HG03045 (cell line): ENCODE measurements around the gene FSHR.

Experiments
- ATAC-seq: cut with Tn5 transposase; IDR thresholded peaks from one replicate; pipeline ENCODE4 v1.9.1; 2021; ENCODE audit warnings: mild to moderate bottlenecking, moderate library complexity; ENCODE audit not compliant: unreplicated experiment

The FSHR gene

DNA sequence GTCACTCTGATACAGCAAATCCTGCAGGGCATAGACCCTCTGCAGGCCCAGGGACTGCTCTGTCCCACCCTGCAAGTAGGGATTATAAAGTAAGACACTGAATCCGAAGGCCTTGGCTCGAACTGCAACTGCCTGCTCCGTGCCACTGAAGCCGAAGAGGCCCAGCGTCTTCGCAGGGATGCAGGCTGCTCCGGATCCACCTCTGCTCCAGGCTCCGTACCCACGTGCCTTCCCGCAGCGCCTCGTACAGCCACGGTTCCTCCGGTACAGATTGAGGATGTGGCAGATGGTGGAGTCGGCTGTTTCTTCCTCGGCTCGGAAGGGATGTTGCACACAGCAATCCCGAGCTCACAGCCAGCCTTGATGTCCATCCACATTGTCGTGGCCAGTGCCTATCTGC lies 238.4 kb downstream of the FSHR start:
- ATAC-seq = no peak

GRCh38 chr2:48915227-48915626 lies 239.1 kb downstream of the FSHR start:
- ATAC-seq = no peak

DNA sequence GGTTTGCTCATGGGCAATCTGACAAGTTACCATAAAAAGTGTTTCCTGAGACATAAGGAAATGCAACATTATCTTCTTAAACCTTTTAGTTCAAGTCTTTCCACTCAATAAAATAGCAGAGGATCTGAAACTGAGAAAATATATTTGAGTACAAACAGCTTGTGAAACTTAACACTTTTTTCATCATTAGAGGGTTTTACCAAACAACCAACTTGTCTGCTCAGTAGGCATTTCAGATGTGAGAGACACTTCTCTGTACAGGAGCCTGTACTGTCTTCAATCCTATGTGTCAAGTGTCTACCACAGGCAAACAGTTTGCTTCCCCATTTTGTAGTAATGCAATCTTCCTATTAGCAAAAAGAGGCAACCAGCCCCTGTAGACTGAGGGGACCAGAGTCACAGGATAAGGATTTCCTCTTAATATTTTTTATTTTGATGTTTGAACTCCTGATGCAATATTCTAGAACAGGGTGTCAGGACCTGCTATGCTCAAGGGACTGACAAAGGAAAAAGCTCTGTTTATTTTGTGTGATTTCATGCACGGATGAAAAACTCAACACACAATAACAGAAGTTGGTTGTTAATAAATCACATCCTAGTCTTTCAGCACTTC lies 239.7 kb downstream of the FSHR start:
- ATAC-seq = no peak
